Left colon (tissue), 2 donors: ENCODE results near the gene SRP19. TPM values are rescaled to one million over a fixed set of nuclear protein-coding genes. Genes with fewer than 3 reads are reported as not detected.

Experiments used
- ATAC-seq: fragments of 200-7000 bp; cut with Tn5 transposase; one replicate; pipeline ENCODE4 v1.9.1; 2020; ENCODE audit warnings: mild to moderate bottlenecking, moderate library complexity
- DNase-seq, 2 donors: peaks; one replicate each; pipeline ENCODE4 v3.0.0-alpha.2; 2020
- intact Hi-C, 2 donors: fragments of 100-400 bp; cut with DNase I in 1 of 2; cut with micrococcal nuclease in 1 of 2; formaldehyde crosslinking; loops; one replicate each; pipeline versions ENCODE4 v1.11.2 to v1.14.0; 2022; cut with DNase I, micrococcal nuclease
- total RNA-seq, 2 donors: library from RNA; stranded (reverse); fragmentation: NEBNext Ultra II Directional; extraction: Animal tissue kit (Norgen Biotek cat#: 25700); gene quantifications; one replicate each; pipeline ENCODE4 v1.2.1, GENCODE V29; 2021
- donor health status: DM: no; HTN: no; CAD: no.
- donor health status: DM: yes; HTN: yes; CAD: no.

The SRP19 gene
- total RNA-seq, 2 donors from 2014 or later, result 26.9 to 30.7 TPM

DNA sequence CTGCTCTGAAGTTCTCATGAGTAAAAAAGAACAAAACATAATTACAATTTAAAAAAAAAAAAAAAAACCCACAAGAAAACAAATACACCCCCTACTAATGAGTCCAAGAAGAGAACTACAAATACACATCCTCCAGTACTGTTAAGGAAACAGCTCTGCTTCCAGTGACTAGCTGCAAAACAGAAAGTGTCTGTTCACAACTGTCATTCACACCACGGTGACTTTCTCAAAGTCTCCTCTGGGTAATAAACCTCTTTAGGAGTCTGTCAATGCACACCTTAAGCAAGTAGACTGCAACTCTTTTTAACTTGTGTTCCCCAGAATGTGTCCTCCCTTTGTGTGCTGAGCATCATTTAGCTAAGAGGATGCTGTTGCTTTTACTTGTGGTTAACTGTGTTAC, 54.7 kb downstream of the SRP19 start:
- ATAC-seq, result peak; percentile 54
- no peak for DNase-seq
- intact Hi-C loops, result no loop called here

DNA sequence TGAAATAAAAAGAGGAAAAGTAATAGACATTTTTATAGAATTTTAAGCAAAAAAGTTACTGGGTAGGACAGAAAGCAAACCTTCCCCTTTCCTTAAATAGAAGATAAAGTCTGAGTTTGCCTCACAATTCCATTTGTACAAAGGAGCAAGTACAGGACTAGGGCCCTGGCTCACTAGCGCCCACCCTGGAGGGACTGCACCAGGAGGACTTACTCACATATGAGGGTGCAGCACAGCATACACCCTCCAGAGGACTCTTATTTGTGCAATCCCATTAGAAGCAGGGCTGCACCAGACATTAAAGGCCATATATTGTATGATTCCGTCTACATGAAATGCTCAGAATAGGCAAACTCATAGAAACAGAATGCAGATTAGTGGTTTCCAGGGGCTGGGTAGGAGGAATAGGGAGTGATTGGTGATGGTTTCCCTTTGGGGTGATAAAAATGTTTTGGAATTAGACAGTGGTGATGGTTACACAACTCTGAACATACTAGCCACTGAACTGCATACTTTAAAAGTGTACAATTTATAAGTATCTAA, 56.4 kb downstream of the SRP19 start:
- intact Hi-C loops, result no loop called here
- ATAC-seq (no peak), DNase-seq (no peak)

DNA sequence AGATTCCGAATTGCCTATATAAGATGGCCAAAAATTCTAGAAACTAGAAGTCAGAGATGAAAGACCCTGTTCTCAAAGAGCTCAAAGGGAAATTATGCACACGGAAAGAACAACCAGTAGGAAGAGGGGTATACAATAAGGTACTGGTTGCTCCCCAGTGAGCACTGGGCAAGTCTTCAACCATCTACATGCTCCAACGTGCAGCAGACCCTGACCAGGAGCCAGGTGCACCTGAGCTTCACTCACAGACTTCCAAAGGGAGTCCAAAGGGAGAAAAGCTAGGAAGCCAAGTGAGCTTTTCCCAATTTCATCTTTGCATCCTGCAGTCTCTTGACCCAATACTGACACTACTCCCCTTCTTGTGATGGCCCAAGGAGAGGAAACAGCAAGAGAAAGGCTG, 57.0 kb downstream of the SRP19 start:
- ATAC-seq, result no peak
- no peak for DNase-seq
- intact Hi-C loops, result no loop called here

DNA sequence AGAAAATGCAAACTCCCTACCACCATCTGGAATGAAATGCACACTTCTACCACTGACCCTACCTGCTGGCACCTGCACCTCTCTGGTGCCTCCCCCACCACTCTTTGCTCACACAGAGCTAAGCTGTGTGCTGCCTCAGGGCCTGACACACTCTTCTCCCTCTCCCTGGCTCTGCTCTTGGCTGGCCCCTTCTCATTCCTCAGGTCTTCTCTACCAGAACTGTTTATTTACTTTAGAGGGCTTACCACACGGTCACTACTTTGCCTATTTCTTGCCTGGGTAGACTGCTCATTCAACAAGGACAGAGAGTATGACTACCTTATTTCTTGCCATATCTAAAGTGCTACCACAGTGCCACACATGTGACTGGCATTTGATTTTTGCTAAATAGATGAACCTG, 57.6 kb downstream of the SRP19 start:
- DNase-seq, result no peak
- intact Hi-C loops, result no loop called here
- ATAC-seq, result no peak

Other genes starting within 250 kb of the SRP19 start
- 10 to 100 TPM; 48.0 to 52.9 TPM for gene APC, start 123.4 kb upstream of the SRP19 start, total RNA-seq
- gene REEP5, start 60.9 kb downstream of the SRP19 start, total RNA-seq, result 10 to 100 TPM; 80.6 to 81.7 TPM
- gene DCP2, start 115.5 kb downstream of the SRP19 start, total RNA-seq, result 10 to 100 TPM; 24.3 to 35.0 TPM